NB4 (cell line): ENCODE results near the gene KLLN.
"Not testable (repeated sequence)": the region's sequence is repeated elsewhere in the genome, so short reads cannot be mapped to it uniquely, and the experiment has no call there.

Source experiments
- DNase-seq: peaks from one replicate; pipeline ENCODE4 v3.0.0; 2010; ENCODE audit warnings: low read depth
- H3K4me3 ChIP-seq: one replicate; pipeline ENCODE4 v1.5.1; 2011; ENCODE audit warnings: mild to moderate bottlenecking, low read depth, low read length, moderate library complexity
- CTCF ChIP-seq: IDR thresholded peaks from one replicate; pipeline ENCODE4 v1.5.1; 2012; ENCODE audit warnings: low read depth, low read length
- MAX ChIP-seq: IDR thresholded peaks from 2 replicates; pipeline ENCODE4 v1.6.1; 2011; ENCODE audit warnings: low read depth, low read length
- MYC ChIP-seq: IDR thresholded peaks from 2 replicates; pipeline ENCODE4 v1.6.1; 2011; ENCODE audit warnings: low read depth, low read length
- POLR2A ChIP-seq: IDR thresholded peaks from 2 replicates; pipeline ENCODE4 v1.6.1; 2011; ENCODE audit warnings: mild to moderate bottlenecking; ENCODE audit not compliant: insufficient read length; ENCODE audit errors: extremely low read depth

KLLN gene

GRCh38 chr10:87847550-87847949 lies 15.8 kb downstream of the KLLN start:
- no peak for DNase-seq
- TF ChIP-seq POLR2A (no peak), MYC (no peak), MAX (no peak), CTCF (no peak)
- no peak overlapping the region for H3K4me3 ChIP-seq

GRCh38 chr10:87846711-87847110 lies 16.6 kb downstream of the KLLN start:
- not testable (repeated sequence) for H3K4me3 ChIP-seq, DNase-seq

- TF ChIP-seq CTCF (no peak), POLR2A (no peak), MAX (no peak), MYC (no peak)
- H3K4me3 ChIP-seq, result no peak overlapping the region
- no peak for DNase-seq
These were observed 17.3 kb downstream of the KLLN start for GRCh38 chr10:87846023-87846422.

- H3K4me3 ChIP-seq, result no peak overlapping the region
- TF ChIP-seq POLR2A (no peak), CTCF (no peak), MYC (no peak), MAX (no peak)
- DNase-seq, result no peak
These were observed 17.7 kb downstream of the KLLN start for GRCh38 chr10:87845624-87845998.

GRCh38 chr10:87844837-87845623 lies 18.3 kb downstream of the KLLN start:
- TF ChIP-seq MAX (no peak), POLR2A (no peak), CTCF (no peak), MYC (no peak)
- no peak overlapping the region for H3K4me3 ChIP-seq
- no peak for DNase-seq

- DNase-seq, result no peak
- H3K4me3 ChIP-seq, result no peak overlapping the region
- no peak for TF ChIP-seq MAX
- TF ChIP-seq MYC, result no peak
- TF ChIP-seq POLR2A, result no peak
- no peak for TF ChIP-seq CTCF
These were observed 19.6 kb downstream of the KLLN start for GRCh38 chr10:87843714-87844113.
